Neural cell (in vitro differentiated cells): Measurements from ENCODE around the gene CASZ1.

ENCODE experiments used
- CTCF ChIP-seq: fragments of 450-650 bp; IDR thresholded peaks from 2 replicates; pipeline ENCODE4 v1.5.1; 2014; ENCODE audit warnings: antibody characterized with exemption, mild to moderate bottlenecking, moderate library complexity; ENCODE audit not compliant: poor library complexity, severe bottlenecking
- EZH2 ChIP-seq: fragments of 200-600, 300-800 bp; shearing (Covaris generic), sonication (generic); IDR thresholded peaks from 2 replicates; pipeline ENCODE4 v1.6.1; 2014; ENCODE audit warnings: antibody characterized with exemption, low read length, borderline replicate concordance, mild to moderate bottlenecking; ENCODE audit not compliant: insufficient read depth, poor library complexity, severe bottlenecking
- MXI1 ChIP-seq: fragments of 450-650 bp; conservative IDR thresholded peaks from 2 replicates; pipeline ENCODE4 v1.6.1; 2014; ENCODE audit warnings: antibody characterized with exemption, mild to moderate bottlenecking; ENCODE audit not compliant: poor library complexity, severe bottlenecking
- POLR2AphosphoS5 ChIP-seq: IDR thresholded peaks from 2 replicates; pipeline ENCODE4 v1.6.1; 2012
- RAD21 ChIP-seq: fragments of 450-650 bp; conservative IDR thresholded peaks from 2 replicates; pipeline ENCODE4 v1.6.1; 2014; ENCODE audit warnings: antibody characterized with exemption, mild to moderate bottlenecking, moderate library complexity
- REST ChIP-seq: IDR thresholded peaks from 2 replicates; pipeline ENCODE4 v1.6.1; 2012; ENCODE audit warnings: borderline replicate concordance
- SMC3 ChIP-seq: fragments of 450-650 bp; conservative IDR thresholded peaks from 2 replicates; pipeline ENCODE4 v1.6.1; 2014; ENCODE audit warnings: antibody characterized with exemption, mild to moderate bottlenecking, moderate library complexity; ENCODE audit not compliant: poor library complexity

GRCh38 chr1:10759413-10760200 lies 36.8 kb downstream of the CASZ1 start:
- TF ChIP-seq CTCF (no peak), MXI1 (no peak), POLR2AphosphoS5 (no peak), EZH2 (no peak), REST (no peak), SMC3 (no peak), RAD21 (no peak)
